H9 (cell line): Measurements from ENCODE around the gene ERP44. TPM values are rescaled to one million over a fixed set of nuclear protein-coding genes. Genes with fewer than 3 reads are reported as not detected.

Experiments
- DNase-seq: peaks from one replicate; pipeline ENCODE4 v3.0.0-alpha.2; 2017
- H2AFZ ChIP-seq: one replicate; pipeline ENCODE4 v1.6.1; 2013; ENCODE audit warnings: mild to moderate bottlenecking, low read length, control low read depth, moderate library complexity
- H2AK5ac ChIP-seq: 2 replicates; pipeline ENCODE4 v1.6.1; 2013; ENCODE audit warnings: low read length, control low read depth, mixed read lengths; ENCODE audit not compliant: insufficient read length
- H2BK120ac ChIP-seq: one replicate; pipeline ENCODE4 v1.6.1; 2013; ENCODE audit warnings: low read depth, mild to moderate bottlenecking, low read length, control low read depth, inconsistent platforms; ENCODE audit not compliant: poor library complexity, severe bottlenecking
- H2BK12ac ChIP-seq: 2 replicates; pipeline ENCODE4 v1.6.1; 2013; ENCODE audit warnings: low read length, control low read depth, mixed read lengths, low read depth; ENCODE audit not compliant: insufficient read length
- H2BK15ac ChIP-seq: 2 replicates; pipeline ENCODE4 v1.6.1; 2013; ENCODE audit warnings: low read depth, low read length, control low read depth
- H2BK20ac ChIP-seq: one replicate; pipeline ENCODE4 v1.6.1; 2013; ENCODE audit warnings: low read depth, mild to moderate bottlenecking, low read length, control low read depth, inconsistent platforms; ENCODE audit not compliant: poor library complexity, severe bottlenecking
- H2BK5ac ChIP-seq: 2 replicates; pipeline ENCODE4 v1.6.1; 2013; ENCODE audit warnings: low read length, control low read depth, mixed read lengths; ENCODE audit not compliant: insufficient read length
- H3K14ac ChIP-seq: 2 replicates; pipeline ENCODE4 v1.6.1; 2013; ENCODE audit warnings: low read length, control low read depth; ENCODE audit not compliant: insufficient read depth
- H3K18ac ChIP-seq: 2 replicates; pipeline ENCODE4 v1.6.1; 2013; ENCODE audit warnings: low read depth, mild to moderate bottlenecking, mixed read lengths, low read length, control low read depth; ENCODE audit not compliant: insufficient read length
- H3K23ac ChIP-seq: 2 replicates; pipeline ENCODE4 v1.6.1; 2013; ENCODE audit warnings: low read length, control low read depth, mixed read lengths, low read depth; ENCODE audit not compliant: insufficient read length
- H3K23me2 ChIP-seq: 2 replicates; pipeline ENCODE4 v1.6.1; 2013; ENCODE audit warnings: low read depth, mild to moderate bottlenecking, mixed read lengths, low read length, control low read depth; ENCODE audit not compliant: insufficient read length, poor library complexity, severe bottlenecking
- H3K27ac ChIP-seq: 2 replicates; pipeline ENCODE4 v1.5.1; 2013; ENCODE audit warnings: low read length, control low read depth, mixed read lengths, low read depth; ENCODE audit not compliant: insufficient read length
- H3K27me3 ChIP-seq: 2 replicates; pipeline ENCODE4 v1.6.1; 2013; ENCODE audit warnings: low read length, control low read depth, inconsistent platforms; ENCODE audit not compliant: insufficient read depth
- H3K4ac ChIP-seq: 2 replicates; pipeline ENCODE4 v1.6.1; 2013; ENCODE audit warnings: low read depth, mild to moderate bottlenecking, control low read depth, inconsistent platforms, low read length, moderate library complexity
- H3K4me1 ChIP-seq: 2 replicates; pipeline ENCODE4 v1.6.1; 2013; ENCODE audit warnings: low read length, control low read depth, inconsistent platforms; ENCODE audit not compliant: insufficient read depth
- H3K4me2 ChIP-seq: 2 replicates; pipeline ENCODE4 v1.6.1; 2013; ENCODE audit warnings: low read length, control low read depth, mixed read lengths; ENCODE audit not compliant: insufficient read length, insufficient read depth
- H3K56ac ChIP-seq: 2 replicates; pipeline ENCODE4 v1.6.1; 2013; ENCODE audit warnings: low read depth, mild to moderate bottlenecking, mixed read lengths, low read length, control low read depth; ENCODE audit not compliant: insufficient read length
- H3K79me1 ChIP-seq: 2 replicates; pipeline ENCODE4 v1.6.1; 2013; ENCODE audit warnings: low read depth, mild to moderate bottlenecking, moderate library complexity, low read length, control low read depth, inconsistent platforms; ENCODE audit not compliant: insufficient read depth, poor library complexity, severe bottlenecking
- H3K79me2 ChIP-seq: 2 replicates; pipeline ENCODE4 v1.6.1; 2013; ENCODE audit warnings: low read length, control low read depth, inconsistent platforms; ENCODE audit not compliant: insufficient read depth
- H3K9ac ChIP-seq: 2 replicates; pipeline ENCODE4 v1.6.1; 2013; ENCODE audit warnings: low read length, control low read depth, mixed read lengths; ENCODE audit not compliant: insufficient read length; ENCODE audit errors: extremely low read depth
- H3K9me3 ChIP-seq: one replicate; pipeline ENCODE4 v1.6.1; 2013; ENCODE audit warnings: low read depth, low read length, inconsistent platforms; ENCODE audit not compliant: control insufficient read depth
- H3T11ph ChIP-seq: one replicate; pipeline ENCODE4 v1.6.1; 2013; ENCODE audit warnings: mild to moderate bottlenecking, low read length, control low read depth, inconsistent platforms
- H4K20me1 ChIP-seq: one replicate; pipeline ENCODE4 v1.6.1; 2013; ENCODE audit not compliant: control insufficient read depth, insufficient read length, insufficient read depth
- H4K5ac ChIP-seq: 2 replicates; pipeline ENCODE4 v1.6.1; 2013; ENCODE audit warnings: low read depth, mild to moderate bottlenecking, mixed read lengths, low read length, control low read depth; ENCODE audit not compliant: insufficient read length
- H4K8ac ChIP-seq: replicated peaks from 2 replicates; pipeline ENCODE4 v1.6.1; 2013; ENCODE audit warnings: low read length, control low read depth, mixed read lengths, low read depth; ENCODE audit not compliant: insufficient read length
- H4K91ac ChIP-seq: 2 replicates; pipeline ENCODE4 v1.6.1; 2013; ENCODE audit warnings: low read depth, mild to moderate bottlenecking, moderate library complexity, mixed read lengths, low read length, control low read depth; ENCODE audit not compliant: insufficient read length
- H3K27ac Mint-ChIP-seq, 3 experiments: 2 replicates in 2 of 3; 3 replicates in 1 of 3; pipeline ENCODE4 v1.8.0; 2020 to 2021; ENCODE audit warnings: mixed read lengths in 3 of 3, mild to moderate bottlenecking in 1 of 3, moderate library complexity in 1 of 3
- H3K27me3 Mint-ChIP-seq: 2 replicates; pipeline ENCODE4 v1.8.0; 2021; ENCODE audit warnings: low read depth, mild to moderate bottlenecking, moderate library complexity, mixed read lengths
- H3K36me3 Mint-ChIP-seq, 3 experiments: 2 replicates in 2 of 3; 3 replicates in 1 of 3; pipeline ENCODE4 v1.8.0; 2020 to 2021; ENCODE audit warnings: low read depth in 3 of 3, mixed read lengths in 3 of 3; ENCODE audit not compliant: insufficient read depth in 1 of 3
- H3K4me1 Mint-ChIP-seq, 2 experiments: 2 replicates each; pipeline ENCODE4 v1.8.0; 2020; ENCODE audit warnings: mixed read lengths in 2 of 2
- H3K4me3 Mint-ChIP-seq, 2 experiments: 2 replicates in 1 of 2; 3 replicates in 1 of 2; pipeline ENCODE4 v1.8.0; 2020 to 2021; ENCODE audit warnings: mild to moderate bottlenecking in 2 of 2, mixed read lengths in 2 of 2, moderate library complexity in 1 of 2
- H3K9me3 Mint-ChIP-seq, 2 experiments: 2 replicates in 1 of 2; 3 replicates in 1 of 2; pipeline ENCODE4 v1.8.0; 2020; ENCODE audit warnings: mild to moderate bottlenecking in 2 of 2, mixed read lengths in 2 of 2, moderate library complexity in 1 of 2
- CTCF ChIP-seq: fragments of 200-600 bp; sonication (generic); conservative IDR thresholded peaks from 3 replicates; pipeline ENCODE4 v1.8.0; 2021; ENCODE audit warnings: antibody characterized with exemption, mild to moderate bottlenecking
- WGBS: extraction: QIAGEN DNeasy Blood & Tissue Kit; methylation state at CpG from one replicate; pipeline ENCODE4 v1.1.7; 2013; ENCODE audit warnings: missing lambda C conversion rate, low lambda C conversion rate, mixed read lengths; ENCODE audit not compliant: insufficient read length; ENCODE audit errors: extremely low coverage; 5-methylcytosine and 5-hydroxymethylcytosine counted together
- total RNA-seq: library from RNA; stranded (reverse); gene quantifications from 2 replicates; pipeline ENCODE4 v1.2.1, GENCODE V29; 2021

ERP44 gene
- total RNA-seq, 1 experiment from 2014 or later: 15.4 TPM

GRCh38 chr9:100021931-100022330, 76.9 kb downstream of the ERP44 start:
- Histone ChIP-seq H2BK120ac (no peak overlapping the region), H4K8ac (no peak overlapping the region), H3K18ac (no peak overlapping the region), H3K56ac (no peak overlapping the region), H4K20me1 (no peaks in the 10 kb centered on the region), H3K79me1 (no peaks in the 10 kb centered on the region), H2AK5ac (no peak overlapping the region), H3K14ac (no peak overlapping the region), H3K23ac (no peak overlapping the region), H3K23me2 (no peaks in the 10 kb centered on the region), H2BK12ac (no peak overlapping the region), H3K27ac (no peak overlapping the region), H2BK15ac (no peak overlapping the region), H3T11ph (no peak overlapping the region), H2AFZ (no peak overlapping the region), H4K5ac (no peak overlapping the region), H2BK20ac (no peak overlapping the region), H2BK5ac (no peak overlapping the region), H3K9me3 (no peaks in the 10 kb centered on the region), H3K27me3 (no peaks in the 10 kb centered on the region), H3K4ac (no peak overlapping the region), H3K9ac (no peak overlapping the region), H3K4me2 (no peak overlapping the region), H3K79me2 (no peaks in the 10 kb centered on the region), H3K4me1 (no peaks in the 10 kb centered on the region), H4K91ac (no peak overlapping the region)
- WGBS: no CpG with 5 or more reads among the region's 3 CpGs
- Mint-ChIP-seq H3K27me3 (no peaks in the 10 kb centered on the region), H3K36me3 (peaks cover 0 to 6% (median 2%) of the 10 kb centered on the region in 3 experiments; a peak in 2 of 7 replicates), H3K4me3 (no peak overlapping the region), H3K9me3 (no peaks in the 10 kb centered on the region), H3K4me1 (peaks cover 6 to 7% of the 10 kb centered on the region in 2 experiments), H3K27ac (no peak overlapping the region)
- no peak for DNase-seq
- TF ChIP-seq CTCF: no peak
